ENCODE data around the gene PXDN.

DNA sequence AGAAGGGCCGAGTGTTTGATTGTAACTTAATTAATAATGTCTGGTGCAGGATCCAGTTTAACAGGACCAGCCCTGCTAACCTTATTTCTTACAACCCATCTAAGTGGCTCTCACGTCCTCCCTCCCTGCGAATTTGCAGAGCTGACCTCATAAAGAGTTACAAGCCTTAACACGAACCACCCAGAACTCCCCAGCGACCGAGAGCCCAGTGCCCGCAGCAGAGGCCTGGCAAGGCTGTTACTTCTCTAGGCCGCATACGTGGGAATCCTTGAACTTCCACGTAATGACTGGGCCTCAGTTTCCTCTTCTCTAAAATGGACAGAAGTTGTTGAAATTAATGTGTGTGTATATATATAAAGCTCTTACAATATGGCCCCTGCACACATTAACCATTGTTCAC is 55.5 kb downstream of the PXDN start:
- TF ChIP-seq ZNF274 (IDR thresholded peaks at IDR 0.05; ENCODE audit: low read depth, low read length) (no peak), SUZ12 (IDR thresholded peaks at IDR 0.05; ENCODE audit: extremely low read depth, insufficient read depth, insufficient read length) (no peak), YY1 (IDR thresholded peaks at IDR 0.05; ENCODE audit: insufficient read depth, insufficient read length) (no peak)

All from NT2/D1 (cell line).